ENCODE measurements around the gene GPBAR1. TPM values are rescaled to one million over a fixed set of nuclear protein-coding genes. Genes with fewer than 3 reads are reported as not detected.
A peak's percentile ranks its signal among the peaks of the same experiment; 100 is the strongest.

The GPBAR1 gene
- total and polyA plus RNA-seq, 4 donors, result 0.42 to 2.7 (median 1.8) TPM

DNA sequence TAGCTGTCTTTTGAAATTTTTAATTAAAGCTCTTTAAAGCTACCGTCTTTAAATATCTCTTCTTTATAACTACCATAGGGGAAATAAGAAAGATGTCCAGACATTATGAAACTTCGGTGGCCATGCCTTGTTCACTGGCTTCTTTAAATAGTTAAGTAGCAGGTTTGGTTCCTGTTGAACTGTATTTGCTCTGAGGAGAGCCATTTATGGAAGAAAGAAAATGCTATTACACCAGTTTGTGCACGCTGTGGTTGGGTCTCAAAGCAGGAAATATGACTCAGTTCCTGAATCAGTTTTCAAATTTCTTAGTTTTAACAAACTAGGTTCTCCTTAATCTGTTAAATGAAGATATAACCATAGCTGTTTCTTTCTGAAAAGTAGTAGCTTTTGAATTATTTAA is 31.6 kb upstream of the GPBAR1 start:
- peaks cover 0 to 5% (median 1%) of the 10 kb centered on the region in 4 donors for H3K4me1 ChIP-seq (ENCODE audit: control insufficient read depth in 4 of 4, insufficient read depth in 4 of 4, low read length in 3 of 4)
- TF ChIP-seq, protein P1, sequence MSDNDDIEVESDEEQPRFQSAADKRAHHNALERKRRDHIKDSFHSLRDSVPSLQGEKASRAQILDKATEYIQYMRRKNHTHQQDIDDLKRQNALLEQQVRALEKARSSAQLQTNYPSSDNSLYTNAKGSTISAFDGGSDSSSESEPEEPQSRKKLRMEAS (IDR thresholded peaks at IDR 0.05), result peak; percentile 23
- TF ChIP-seq FOXA1 (IDR thresholded peaks at IDR 0.05), result no peak
- TF ChIP-seq SP1 (IDR thresholded peaks at IDR 0.05), result no peak
- no peak for TF ChIP-seq TAF1 (conservative IDR thresholded peaks at IDR 0.05)
- TF ChIP-seq, protein P2, sequence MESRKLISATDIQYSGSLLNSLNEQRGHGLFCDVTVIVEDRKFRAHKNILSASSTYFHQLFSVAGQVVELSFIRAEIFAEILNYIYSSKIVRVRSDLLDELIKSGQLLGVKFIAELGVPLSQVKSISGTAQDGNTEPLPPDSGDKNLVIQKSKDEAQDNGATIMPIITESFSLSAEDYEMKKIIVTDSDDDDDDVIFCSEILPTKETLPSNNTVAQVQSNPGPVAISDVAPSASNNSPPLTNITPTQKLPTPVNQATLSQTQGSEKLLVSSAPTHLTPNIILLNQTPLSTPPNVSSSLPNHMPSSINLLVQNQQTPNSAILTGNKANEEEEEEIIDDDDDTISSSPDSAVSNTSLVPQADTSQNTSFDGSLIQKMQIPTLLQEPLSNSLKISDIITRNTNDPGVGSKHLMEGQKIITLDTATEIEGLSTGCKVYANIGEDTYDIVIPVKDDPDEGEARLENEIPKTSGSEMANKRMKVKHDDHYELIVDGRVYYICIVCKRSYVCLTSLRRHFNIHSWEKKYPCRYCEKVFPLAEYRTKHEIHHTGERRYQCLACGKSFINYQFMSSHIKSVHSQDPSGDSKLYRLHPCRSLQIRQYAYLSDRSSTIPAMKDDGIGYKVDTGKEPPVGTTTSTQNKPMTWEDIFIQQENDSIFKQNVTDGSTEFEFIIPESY (IDR thresholded peaks at IDR 0.05), result no peak
- TF ChIP-seq HNF4G (IDR thresholded peaks at IDR 0.05), result no peak
- TF ChIP-seq GABPA (IDR thresholded peaks at IDR 0.05 in 1 of 2, conservative IDR thresholded peaks at IDR 0.05 in 1 of 2), result peak in 1 of 2 donors; percentile 10
- TF ChIP-seq RXRA (IDR thresholded peaks at IDR 0.05), result peak in 1 of 2 donors; percentile 33
- TF ChIP-seq YY1 (IDR thresholded peaks at IDR 0.05), result peak; percentile 54
- peak; percentile 34 to 36 for TF ChIP-seq JUND (IDR thresholded peaks at IDR 0.05)
- no peaks in the 10 kb centered on the region for H3K27me3 ChIP-seq (ENCODE audit: control insufficient read depth in 4 of 4, insufficient read depth in 4 of 4, low read length in 3 of 4)
- WGBS, result 60% methylated on average over 3 of the region's 3 CpGs
- DNase-seq (ENCODE audit: low spot score), result no peak
- H3K36me3 ChIP-seq (ENCODE audit: control insufficient read depth in 4 of 4, insufficient read depth in 3 of 4, low read depth in 1 of 4, low read length in 3 of 4), result peaks cover 7 to 26% (median 18%) of the 10 kb centered on the region in 4 donors
- H3K4me3 ChIP-seq (ENCODE audit: low read depth in 1 of 3, low read length in 3 of 3), result no peak overlapping the region
- no peak overlapping the region for H3K9ac ChIP-seq (ENCODE audit: low read depth in 1 of 2, low read length in 2 of 2)
- no peaks in the 10 kb centered on the region for H3K9me3 ChIP-seq (ENCODE audit: control insufficient read depth in 4 of 4, low read length in 3 of 4)
- H3K27ac ChIP-seq (ENCODE audit: low read depth in 1 of 2, low read length in 2 of 2), result peak overlapping the region in 1 of 2 donors; percentile 17

DNA sequence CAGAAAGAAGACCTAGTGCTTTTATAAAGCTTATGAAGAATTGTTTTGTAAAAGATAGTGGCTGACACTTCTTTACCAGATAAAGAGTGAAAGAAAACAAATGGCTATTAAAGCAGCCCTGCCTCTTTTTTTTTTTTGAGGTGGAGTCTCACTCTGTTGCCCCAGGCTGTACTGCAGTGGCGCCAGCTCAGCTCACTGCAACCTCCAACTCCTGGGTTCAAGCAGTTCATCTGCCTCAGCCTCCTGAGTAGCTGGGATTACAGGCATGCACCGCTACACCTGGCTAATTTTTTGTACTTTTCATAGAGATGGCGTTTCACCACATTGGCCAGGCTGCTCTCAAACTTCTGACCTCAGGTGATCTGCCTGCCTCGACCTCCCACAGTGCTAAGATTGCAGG is 31.0 kb upstream of the GPBAR1 start:
- WGBS, result 80% methylated on average over 4 of the region's 4 CpGs
- Histone ChIP-seq H3K4me3 (ENCODE audit: low read depth in 1 of 3, low read length in 3 of 3) (no peak overlapping the region), H3K9ac (ENCODE audit: low read depth in 1 of 2, low read length in 2 of 2) (no peak overlapping the region), H3K27me3 (ENCODE audit: control insufficient read depth in 4 of 4, insufficient read depth in 4 of 4, low read length in 3 of 4) (no peaks in the 10 kb centered on the region), H3K4me1 (ENCODE audit: control insufficient read depth in 4 of 4, insufficient read depth in 4 of 4, low read length in 3 of 4) (peaks cover 0 to 5% (median 1%) of the 10 kb centered on the region in 4 donors), H3K36me3 (ENCODE audit: control insufficient read depth in 4 of 4, insufficient read depth in 3 of 4, low read depth in 1 of 4, low read length in 3 of 4) (peaks cover 8 to 29% (median 22%) of the 10 kb centered on the region in 4 donors), H3K9me3 (ENCODE audit: control insufficient read depth in 4 of 4, low read length in 3 of 4) (no peaks in the 10 kb centered on the region), H3K27ac (ENCODE audit: low read depth in 1 of 2, low read length in 2 of 2) (peak overlapping the region in 1 of 2 donors; percentile 19)
- no peak for DNase-seq (ENCODE audit: low spot score)
- TF ChIP-seq EGR1 (IDR thresholded peaks at IDR 0.05; ENCODE audit: low read depth in 2 of 2) (no peak), RAD21 (IDR thresholded peaks at IDR 0.05) (no peak), JUND (IDR thresholded peaks at IDR 0.05) (no peak), FOXA1 (IDR thresholded peaks at IDR 0.05) (no peak), FOXA2 (IDR thresholded peaks at IDR 0.05) (no peak), GABPA (IDR thresholded peaks at IDR 0.05 in 1 of 2, conservative IDR thresholded peaks at IDR 0.05 in 1 of 2) (no peak), NR2F2 (IDR thresholded peaks at IDR 0.05) (no peak), HNF4G (IDR thresholded peaks at IDR 0.05) (no peak), YY1 (IDR thresholded peaks at IDR 0.05) (no peak), TAF1 (conservative IDR thresholded peaks at IDR 0.05) (no peak), RXRA (IDR thresholded peaks at IDR 0.05) (no peak), HNF4A (conservative IDR thresholded peaks at IDR 0.05) (no peak), SP1 (IDR thresholded peaks at IDR 0.05) (no peak)
- TF ChIP-seq, protein P3, sequence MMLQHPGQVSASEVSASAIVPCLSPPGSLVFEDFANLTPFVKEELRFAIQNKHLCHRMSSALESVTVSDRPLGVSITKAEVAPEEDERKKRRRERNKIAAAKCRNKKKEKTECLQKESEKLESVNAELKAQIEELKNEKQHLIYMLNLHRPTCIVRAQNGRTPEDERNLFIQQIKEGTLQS (IDR thresholded peaks at IDR 0.05), result no peak
- TF ChIP-seq, protein P4, sequence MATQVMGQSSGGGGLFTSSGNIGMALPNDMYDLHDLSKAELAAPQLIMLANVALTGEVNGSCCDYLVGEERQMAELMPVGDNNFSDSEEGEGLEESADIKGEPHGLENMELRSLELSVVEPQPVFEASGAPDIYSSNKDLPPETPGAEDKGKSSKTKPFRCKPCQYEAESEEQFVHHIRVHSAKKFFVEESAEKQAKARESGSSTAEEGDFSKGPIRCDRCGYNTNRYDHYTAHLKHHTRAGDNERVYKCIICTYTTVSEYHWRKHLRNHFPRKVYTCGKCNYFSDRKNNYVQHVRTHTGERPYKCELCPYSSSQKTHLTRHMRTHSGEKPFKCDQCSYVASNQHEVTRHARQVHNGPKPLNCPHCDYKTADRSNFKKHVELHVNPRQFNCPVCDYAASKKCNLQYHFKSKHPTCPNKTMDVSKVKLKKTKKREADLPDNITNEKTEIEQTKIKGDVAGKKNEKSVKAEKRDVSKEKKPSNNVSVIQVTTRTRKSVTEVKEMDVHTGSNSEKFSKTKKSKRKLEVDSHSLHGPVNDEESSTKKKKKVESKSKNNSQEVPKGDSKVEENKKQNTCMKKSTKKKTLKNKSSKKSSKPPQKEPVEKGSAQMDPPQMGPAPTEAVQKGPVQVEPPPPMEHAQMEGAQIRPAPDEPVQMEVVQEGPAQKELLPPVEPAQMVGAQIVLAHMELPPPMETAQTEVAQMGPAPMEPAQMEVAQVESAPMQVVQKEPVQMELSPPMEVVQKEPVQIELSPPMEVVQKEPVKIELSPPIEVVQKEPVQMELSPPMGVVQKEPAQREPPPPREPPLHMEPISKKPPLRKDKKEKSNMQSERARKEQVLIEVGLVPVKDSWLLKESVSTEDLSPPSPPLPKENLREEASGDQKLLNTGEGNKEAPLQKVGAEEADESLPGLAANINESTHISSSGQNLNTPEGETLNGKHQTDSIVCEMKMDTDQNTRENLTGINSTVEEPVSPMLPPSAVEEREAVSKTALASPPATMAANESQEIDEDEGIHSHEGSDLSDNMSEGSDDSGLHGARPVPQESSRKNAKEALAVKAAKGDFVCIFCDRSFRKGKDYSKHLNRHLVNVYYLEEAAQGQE (IDR thresholded peaks at IDR 0.05), result no peak
- TF ChIP-seq, protein P2 (IDR thresholded peaks at IDR 0.05), result no peak
- TF ChIP-seq, protein P1 (IDR thresholded peaks at IDR 0.05), result no peak
- TF ChIP-seq, protein P5, sequence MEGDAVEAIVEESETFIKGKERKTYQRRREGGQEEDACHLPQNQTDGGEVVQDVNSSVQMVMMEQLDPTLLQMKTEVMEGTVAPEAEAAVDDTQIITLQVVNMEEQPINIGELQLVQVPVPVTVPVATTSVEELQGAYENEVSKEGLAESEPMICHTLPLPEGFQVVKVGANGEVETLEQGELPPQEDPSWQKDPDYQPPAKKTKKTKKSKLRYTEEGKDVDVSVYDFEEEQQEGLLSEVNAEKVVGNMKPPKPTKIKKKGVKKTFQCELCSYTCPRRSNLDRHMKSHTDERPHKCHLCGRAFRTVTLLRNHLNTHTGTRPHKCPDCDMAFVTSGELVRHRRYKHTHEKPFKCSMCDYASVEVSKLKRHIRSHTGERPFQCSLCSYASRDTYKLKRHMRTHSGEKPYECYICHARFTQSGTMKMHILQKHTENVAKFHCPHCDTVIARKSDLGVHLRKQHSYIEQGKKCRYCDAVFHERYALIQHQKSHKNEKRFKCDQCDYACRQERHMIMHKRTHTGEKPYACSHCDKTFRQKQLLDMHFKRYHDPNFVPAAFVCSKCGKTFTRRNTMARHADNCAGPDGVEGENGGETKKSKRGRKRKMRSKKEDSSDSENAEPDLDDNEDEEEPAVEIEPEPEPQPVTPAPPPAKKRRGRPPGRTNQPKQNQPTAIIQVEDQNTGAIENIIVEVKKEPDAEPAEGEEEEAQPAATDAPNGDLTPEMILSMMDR (IDR thresholded peaks at IDR 0.05; ENCODE audit: low read depth, low read length, missing input control), result no peak

Data from liver (tissue), 9 donors.